Stimulated activated CD4-positive, alpha-beta T cell treated with anti-CD3 and anti-CD28 coated beads, Interleukin-2, amount 100 ng/mL, for 48 hours (primary cell): ENCODE measurements around the gene HK2.
"Not testable (repeated sequence)": the region's sequence is repeated elsewhere in the genome, so short reads cannot be mapped to it uniquely, and the experiment has no call there.

ENCODE experiments used
- DNase-seq, 2 donors: peaks; one replicate each; pipeline ENCODE4 v3.0.0-alpha.2; 2020

HK2 gene

GRCh38 chr2:74835831-74836674 is 2.1 kb downstream of the HK2 start:
- DNase-seq = no peak

GRCh38 chr2:74836675-74837401 is 2.9 kb downstream of the HK2 start:
- DNase-seq = no peak

- no peak for DNase-seq
These were observed 7.7 kb downstream of the HK2 start for GRCh38 chr2:74841641-74842040.

GRCh38 chr2:74843433-74843832 is 9.5 kb downstream of the HK2 start:
- DNase-seq = no peak

- DNase-seq = no peak
These were observed 10.0 kb downstream of the HK2 start for GRCh38 chr2:74843899-74844298.

GRCh38 chr2:74844752-74845151 is 10.8 kb downstream of the HK2 start:
- DNase-seq = no peak

GRCh38 chr2:74845217-74845751 is 11.4 kb downstream of the HK2 start:
- no peak for DNase-seq

- no peak for DNase-seq
These were observed 12.1 kb downstream of the HK2 start for GRCh38 chr2:74845991-74846390.

GRCh38 chr2:74846481-74846880 is 12.6 kb downstream of the HK2 start:
- no peak for DNase-seq

GRCh38 chr2:74847070-74847858 is 13.3 kb downstream of the HK2 start:
- no peak for DNase-seq

GRCh38 chr2:74849228-74849892 is 15.4 kb downstream of the HK2 start:
- no peak for DNase-seq

- no peak for DNase-seq
These were observed 16.7 kb downstream of the HK2 start for GRCh38 chr2:74850496-74851190.

- DNase-seq = no peak
These were observed 17.3 kb downstream of the HK2 start for GRCh38 chr2:74851191-74851566.

GRCh38 chr2:74853360-74853759 is 19.4 kb downstream of the HK2 start:
- not testable (repeated sequence) for DNase-seq

- no peak for DNase-seq
These were observed 20.5 kb downstream of the HK2 start for GRCh38 chr2:74854401-74854800.

- DNase-seq = not testable (repeated sequence)
These were observed 21.3 kb downstream of the HK2 start for GRCh38 chr2:74855114-74855707.

GRCh38 chr2:74856004-74856578 is 22.2 kb downstream of the HK2 start:
- DNase-seq = no peak

- DNase-seq = no peak
These were observed 22.7 kb downstream of the HK2 start for GRCh38 chr2:74856599-74856998.

- no peak for DNase-seq
These were observed 23.3 kb downstream of the HK2 start for GRCh38 chr2:74857215-74857614.

- no peak for DNase-seq
These were observed 23.8 kb downstream of the HK2 start for GRCh38 chr2:74857725-74858124.

GRCh38 chr2:74858281-74858680 is 24.4 kb downstream of the HK2 start:
- no peak for DNase-seq
